Activated T-cell treated with anti-CD3 and anti-CD28 coated beads for 48 hours (primary cell): ENCODE results near the gene ARHGDIB.

Experiments
- DNase-seq: peaks from one replicate; pipeline ENCODE4 v3.0.0-alpha.2; 2020; ENCODE audit warnings: low read depth

The ARHGDIB gene

GRCh38 chr12:14893506-14894250, 67.7 kb downstream of the ARHGDIB start:
- no peak for DNase-seq

DNA sequence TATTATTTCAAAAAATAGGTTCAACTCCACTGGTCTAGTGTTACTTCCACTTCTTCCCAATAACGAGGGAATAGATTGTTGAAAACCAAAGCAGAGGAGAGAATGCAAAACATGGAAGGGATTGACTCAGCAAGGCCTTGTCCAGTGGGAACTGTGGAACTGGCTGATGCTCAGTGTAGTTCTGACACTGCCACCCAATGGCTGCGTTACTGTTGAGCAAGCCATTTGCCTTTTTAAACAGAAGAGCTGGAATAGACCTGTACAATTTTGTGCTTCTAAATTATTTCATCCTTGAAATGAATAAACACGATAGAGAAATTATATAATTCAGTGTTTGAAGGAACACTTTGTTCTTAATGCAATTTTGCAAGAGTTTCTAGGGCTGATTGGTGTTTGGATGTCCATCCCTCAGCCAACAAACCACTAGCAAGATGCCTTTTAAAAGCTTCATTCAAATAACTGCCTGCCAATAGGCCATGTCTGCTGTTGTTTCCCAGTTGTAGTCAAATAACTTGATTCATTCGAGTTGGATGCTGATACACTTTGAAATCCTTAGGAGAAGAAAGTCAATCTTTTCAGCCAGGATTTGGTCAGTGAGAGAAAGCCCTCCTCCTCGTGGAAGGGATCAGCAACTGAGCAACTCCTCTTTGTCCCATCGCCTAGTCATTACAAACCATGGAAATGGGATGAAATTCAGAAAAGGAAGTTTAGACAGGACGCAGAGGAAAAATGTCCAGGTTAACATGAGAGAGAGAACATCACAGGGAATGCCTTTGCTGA, 68.5 kb downstream of the ARHGDIB start:
- DNase-seq, result no peak
